Peyer's patch (tissue), 4 donors: ENCODE measurements around the gene TCF7L2.

ENCODE experiments used
- POLR2A ChIP-seq, 2 donors: fragments of 450-650 bp; IDR thresholded peaks; one replicate each; pipeline ENCODE4 v1.5.1; 2017; ENCODE audit warnings: antibody characterized with exemption in 2 of 2, mild to moderate bottlenecking in 2 of 2, moderate library complexity in 2 of 2
- TF ChIP-seq, protein P1 (sequence below), 6 experiments: fragments of 450-650 bp in 4 of 6; fragments of 200-600 bp in 2 of 6; sonication (generic) in 1 of 6; IDR thresholded peaks; one replicate each; pipeline ENCODE4 v1.5.1; 2017 to 2019; ENCODE audit warnings: antibody characterized with exemption in 6 of 6, mild to moderate bottlenecking in 3 of 6, moderate library complexity in 1 of 6

DNA sequence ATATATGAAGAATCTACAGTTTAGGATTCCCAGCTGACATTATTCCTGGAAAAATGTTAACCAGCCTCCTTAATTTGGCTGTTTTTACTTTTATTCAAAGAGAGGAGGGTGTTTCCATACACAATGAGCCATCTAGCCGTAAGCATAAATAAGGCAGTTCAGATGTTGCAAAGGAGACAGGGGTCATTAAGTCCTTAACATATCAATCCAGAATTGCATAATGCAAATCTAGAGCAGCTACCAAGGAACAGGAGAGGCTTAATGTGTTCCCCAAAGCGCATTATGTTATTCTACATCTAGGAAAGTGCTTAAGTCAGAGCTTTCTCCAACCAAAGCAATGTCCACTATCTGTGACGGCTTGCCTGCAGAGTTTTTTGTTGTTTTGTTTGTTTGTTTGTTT, 32.4 kb upstream of the TCF7L2 start:
- no peak for TF ChIP-seq POLR2A (IDR thresholded peaks at IDR 0.05)
- TF ChIP-seq, protein P1, sequence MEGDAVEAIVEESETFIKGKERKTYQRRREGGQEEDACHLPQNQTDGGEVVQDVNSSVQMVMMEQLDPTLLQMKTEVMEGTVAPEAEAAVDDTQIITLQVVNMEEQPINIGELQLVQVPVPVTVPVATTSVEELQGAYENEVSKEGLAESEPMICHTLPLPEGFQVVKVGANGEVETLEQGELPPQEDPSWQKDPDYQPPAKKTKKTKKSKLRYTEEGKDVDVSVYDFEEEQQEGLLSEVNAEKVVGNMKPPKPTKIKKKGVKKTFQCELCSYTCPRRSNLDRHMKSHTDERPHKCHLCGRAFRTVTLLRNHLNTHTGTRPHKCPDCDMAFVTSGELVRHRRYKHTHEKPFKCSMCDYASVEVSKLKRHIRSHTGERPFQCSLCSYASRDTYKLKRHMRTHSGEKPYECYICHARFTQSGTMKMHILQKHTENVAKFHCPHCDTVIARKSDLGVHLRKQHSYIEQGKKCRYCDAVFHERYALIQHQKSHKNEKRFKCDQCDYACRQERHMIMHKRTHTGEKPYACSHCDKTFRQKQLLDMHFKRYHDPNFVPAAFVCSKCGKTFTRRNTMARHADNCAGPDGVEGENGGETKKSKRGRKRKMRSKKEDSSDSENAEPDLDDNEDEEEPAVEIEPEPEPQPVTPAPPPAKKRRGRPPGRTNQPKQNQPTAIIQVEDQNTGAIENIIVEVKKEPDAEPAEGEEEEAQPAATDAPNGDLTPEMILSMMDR (IDR thresholded peaks at IDR 0.05) = no peak
